Measurements from ENCODE around the gene DCAKD.

Gene DCAKD

DNA sequence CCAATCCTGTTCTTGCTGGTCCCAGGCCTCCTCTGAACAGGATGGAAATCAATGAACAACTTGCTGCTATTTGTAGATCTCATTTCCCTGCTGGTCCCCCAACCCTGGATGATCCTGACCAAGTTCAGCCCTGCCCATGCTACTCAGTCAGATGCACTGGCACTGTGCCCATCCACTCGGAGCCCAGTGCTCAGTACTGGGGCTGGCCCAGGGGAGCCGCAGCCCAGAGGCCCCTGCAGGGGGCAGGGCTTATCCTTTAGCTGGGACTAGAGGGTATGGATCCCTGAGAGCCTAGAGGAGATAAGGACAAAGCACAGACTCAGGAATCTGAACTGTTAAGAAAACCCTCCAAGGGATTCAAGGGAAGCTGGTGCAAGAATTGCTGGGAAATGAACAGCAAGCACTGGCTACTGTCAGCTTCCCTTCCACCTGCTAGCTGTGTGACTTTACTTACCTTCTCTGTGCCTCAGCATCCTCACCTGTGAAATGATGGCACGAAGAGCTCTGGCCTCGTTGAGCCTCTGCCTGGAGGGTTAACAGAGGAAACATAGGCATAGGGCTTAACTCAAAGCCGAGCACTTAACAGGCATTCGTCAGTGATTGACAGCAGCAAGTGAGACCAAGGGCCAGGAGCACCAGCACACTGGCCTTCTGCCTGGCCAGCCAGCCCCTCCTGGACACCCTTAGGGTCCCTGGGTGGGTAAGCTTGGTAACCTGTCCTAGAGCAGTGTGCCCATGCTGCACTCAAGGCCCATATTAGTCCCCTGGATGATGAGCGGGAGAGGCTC, 53.5 kb downstream of the DCAKD start:
- H3K27me3 ChIP-seq = no peaks in the 10 kb centered on the region
- H3K36me3 ChIP-seq = no peaks in the 10 kb centered on the region
- no peak overlapping the region for H3K4me3 ChIP-seq (ENCODE audit: low read depth, low read length)
- DNase-seq = peak; percentile 79
- H3K9me3 ChIP-seq = no peaks in the 10 kb centered on the region
- TF ChIP-seq, protein P1, sequence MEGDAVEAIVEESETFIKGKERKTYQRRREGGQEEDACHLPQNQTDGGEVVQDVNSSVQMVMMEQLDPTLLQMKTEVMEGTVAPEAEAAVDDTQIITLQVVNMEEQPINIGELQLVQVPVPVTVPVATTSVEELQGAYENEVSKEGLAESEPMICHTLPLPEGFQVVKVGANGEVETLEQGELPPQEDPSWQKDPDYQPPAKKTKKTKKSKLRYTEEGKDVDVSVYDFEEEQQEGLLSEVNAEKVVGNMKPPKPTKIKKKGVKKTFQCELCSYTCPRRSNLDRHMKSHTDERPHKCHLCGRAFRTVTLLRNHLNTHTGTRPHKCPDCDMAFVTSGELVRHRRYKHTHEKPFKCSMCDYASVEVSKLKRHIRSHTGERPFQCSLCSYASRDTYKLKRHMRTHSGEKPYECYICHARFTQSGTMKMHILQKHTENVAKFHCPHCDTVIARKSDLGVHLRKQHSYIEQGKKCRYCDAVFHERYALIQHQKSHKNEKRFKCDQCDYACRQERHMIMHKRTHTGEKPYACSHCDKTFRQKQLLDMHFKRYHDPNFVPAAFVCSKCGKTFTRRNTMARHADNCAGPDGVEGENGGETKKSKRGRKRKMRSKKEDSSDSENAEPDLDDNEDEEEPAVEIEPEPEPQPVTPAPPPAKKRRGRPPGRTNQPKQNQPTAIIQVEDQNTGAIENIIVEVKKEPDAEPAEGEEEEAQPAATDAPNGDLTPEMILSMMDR (IDR thresholded peaks at IDR 0.05; ENCODE audit: low read depth, low read length) = peak; percentile 19; the same call in 1 of the 2 replicates
- peaks cover 7% of the 10 kb centered on the region for H3K4me1 ChIP-seq

DNA sequence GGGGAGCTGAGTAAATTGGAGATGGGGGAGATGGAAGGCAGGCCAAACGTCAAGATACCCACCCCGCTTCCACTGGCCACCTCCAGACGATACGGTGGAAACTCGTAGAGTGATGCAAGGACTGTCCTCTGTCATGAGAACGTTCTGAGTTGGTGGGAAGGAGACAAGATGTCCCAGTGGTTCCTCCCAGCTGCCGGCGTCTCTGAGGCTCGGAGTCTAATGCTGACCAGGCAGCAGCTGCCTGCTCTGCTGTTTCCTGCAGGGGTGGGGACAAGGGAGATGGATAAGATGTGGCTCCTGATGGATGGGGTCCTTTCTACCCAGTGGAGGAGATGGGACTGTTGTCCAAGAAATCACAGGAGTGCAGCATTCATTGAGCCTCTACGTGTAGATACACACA, 55.1 kb downstream of the DCAKD start:
- Histone ChIP-seq H3K27me3 (no peaks in the 10 kb centered on the region), H3K36me3 (no peaks in the 10 kb centered on the region), H3K9me3 (no peaks in the 10 kb centered on the region), H3K4me1 (peaks cover 7% of the 10 kb centered on the region), H3K4me3 (ENCODE audit: low read depth, low read length) (no peak overlapping the region)
- DNase-seq = no peak
- TF ChIP-seq, protein P1 (IDR thresholded peaks at IDR 0.05; ENCODE audit: low read depth, low read length) = no peak

DNA sequence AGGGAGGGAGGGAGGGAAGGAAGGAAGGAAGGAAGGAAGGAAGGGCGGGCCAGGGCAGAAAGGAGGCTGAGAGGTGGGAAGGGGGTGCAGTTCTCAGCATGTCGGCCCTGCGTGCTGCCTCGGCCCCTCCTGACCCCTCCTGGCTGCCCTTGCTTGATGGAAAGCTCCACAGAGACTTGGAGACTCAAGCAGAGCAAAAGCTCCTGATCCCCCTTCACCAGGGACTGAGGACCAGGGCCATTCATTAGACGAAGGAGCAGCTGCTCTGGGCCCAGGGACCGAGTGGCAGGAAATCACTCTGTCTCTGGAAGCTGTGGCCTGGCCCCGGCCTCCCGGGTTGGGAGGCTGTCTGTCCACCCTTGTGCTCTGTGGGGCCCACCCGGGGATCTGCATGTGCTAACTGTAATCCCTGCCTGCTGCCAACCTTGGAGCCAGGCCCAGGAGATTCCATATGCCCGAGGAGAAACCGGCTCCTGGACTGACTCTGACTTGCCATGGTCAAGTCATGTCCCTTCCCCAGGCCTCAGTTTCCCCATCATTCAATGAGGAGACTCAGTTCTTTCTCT, 55.9 kb downstream of the DCAKD start:
- Histone ChIP-seq H3K36me3 (no peaks in the 10 kb centered on the region), H3K4me3 (ENCODE audit: low read depth, low read length) (no peak overlapping the region), H3K27me3 (no peaks in the 10 kb centered on the region), H3K4me1 (peaks cover 7% of the 10 kb centered on the region), H3K9me3 (no peaks in the 10 kb centered on the region)
- no peak for DNase-seq
- TF ChIP-seq, protein P1 (IDR thresholded peaks at IDR 0.05; ENCODE audit: low read depth, low read length) = no peak

DNA sequence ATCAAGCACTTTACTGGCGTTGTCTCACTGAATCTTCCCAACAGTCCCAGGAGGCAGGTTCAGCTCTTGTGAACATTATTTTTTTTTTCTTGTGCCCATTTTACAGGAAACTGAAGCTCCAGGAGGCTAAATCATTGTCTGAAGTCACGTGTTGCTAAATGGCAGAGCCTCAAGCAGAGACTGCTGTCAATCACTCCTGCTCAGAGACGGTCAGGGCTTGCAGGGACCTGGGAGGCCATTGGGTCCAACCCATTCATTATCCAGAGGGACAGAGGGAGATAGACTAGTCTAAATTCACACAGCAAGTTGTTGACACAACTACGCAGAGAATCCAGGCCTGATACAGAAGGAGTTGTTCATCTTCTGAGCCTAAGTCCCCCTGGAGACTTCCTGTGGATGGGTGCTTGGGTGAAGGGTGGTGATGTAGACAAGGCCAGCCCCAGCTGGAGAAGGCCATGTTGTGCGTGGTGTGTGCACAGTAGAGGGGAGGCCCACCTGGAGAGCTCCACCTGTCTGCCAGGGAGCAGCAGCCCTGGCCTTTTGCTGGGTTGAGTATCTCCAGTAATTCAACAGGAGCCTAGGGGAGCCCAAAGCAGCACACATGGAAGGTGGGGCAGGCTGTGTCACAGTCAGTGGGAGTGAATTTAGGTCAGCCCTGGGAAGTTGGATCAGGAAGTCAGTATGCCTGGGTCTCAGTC, 59.0 kb downstream of the DCAKD start:
- H3K4me3 ChIP-seq (ENCODE audit: low read depth, low read length) = no peak overlapping the region
- peaks cover 16% of the 10 kb centered on the region for H3K4me1 ChIP-seq
- TF ChIP-seq, protein P1 (IDR thresholded peaks at IDR 0.05; ENCODE audit: low read depth, low read length) = no peak
- no peaks in the 10 kb centered on the region for H3K36me3 ChIP-seq
- H3K27me3 ChIP-seq = no peaks in the 10 kb centered on the region
- H3K9me3 ChIP-seq = no peaks in the 10 kb centered on the region
- no peak for DNase-seq

DNA sequence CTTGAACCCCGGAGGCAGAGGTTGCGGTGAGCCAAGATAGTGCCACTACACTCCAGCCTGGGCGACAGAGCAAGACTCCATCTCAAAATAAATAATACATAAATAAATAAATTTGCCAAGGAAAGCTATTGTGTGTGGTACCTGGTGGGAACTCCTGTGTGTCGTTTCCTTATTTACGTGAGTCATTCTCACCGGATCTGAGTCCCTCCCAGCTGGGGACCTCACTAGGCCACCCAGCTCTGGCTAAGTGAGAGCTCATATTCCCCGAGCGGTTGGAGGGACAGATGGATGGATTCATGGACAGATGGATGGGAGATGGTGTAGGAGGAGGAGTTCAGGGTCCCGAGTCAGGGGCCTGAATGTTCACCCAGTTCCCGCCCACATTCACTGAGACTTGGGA, 60.4 kb downstream of the DCAKD start:
- H3K9me3 ChIP-seq = no peaks in the 10 kb centered on the region
- no peak overlapping the region for H3K4me3 ChIP-seq (ENCODE audit: low read depth, low read length)
- peaks cover 17% of the 10 kb centered on the region for H3K4me1 ChIP-seq
- TF ChIP-seq, protein P1 (IDR thresholded peaks at IDR 0.05; ENCODE audit: low read depth, low read length) = no peak
- H3K27me3 ChIP-seq = no peaks in the 10 kb centered on the region
- DNase-seq = no peak
- no peaks in the 10 kb centered on the region for H3K36me3 ChIP-seq
